ENCODE data around the gene NINL. TPM values are rescaled to one million over a fixed set of nuclear protein-coding genes. Genes with fewer than 3 reads are reported as not detected.
"Not testable (repeated sequence)": the region's sequence is repeated elsewhere in the genome, so short reads cannot be mapped to it uniquely, and the experiment has no call there.

The NINL gene
- total RNA-seq, 3 donors from 2014 or later (not counting 1 experiment from before 2014, with no cell fraction given), result 3.1 to 6.9 (median 4.9) TPM

- Mint-ChIP-seq H3K4me3 (no peak overlapping the region), H3K27ac (no peak overlapping the region), H3K4me1 (no peaks in the 10 kb centered on the region), H3K27me3 (ENCODE audit: low read depth in 2 of 2) (peaks cover 0 to 9% of the 10 kb centered on the region in 2 donors), H3K9me3 (no peaks in the 10 kb centered on the region), H3K36me3 (no peaks in the 10 kb centered on the region)
- no peak overlapping the region for H3K27ac ChIP-seq (ENCODE audit: low read length)
- TF ChIP-seq CTCF (IDR thresholded peaks at IDR 0.05), result no peak
- H3K4me1 ChIP-seq (ENCODE audit: control insufficient read depth, insufficient read depth, low read length), result no peaks in the 10 kb centered on the region
- no peak overlapping the region for H3K4me3 ChIP-seq (ENCODE audit: low read length)
- H3K9me3 ChIP-seq (ENCODE audit: control insufficient read depth, insufficient read depth, low read length), result no peaks in the 10 kb centered on the region
- intact Hi-C loops (cut with micrococcal nuclease), result no loop called here
- 91% methylated on average over 24 of the region's 24 CpGs for WGBS (ENCODE audit: insufficient coverage)
- ATAC-seq (no peak), DNase-seq (no peak)
- no peaks in the 10 kb centered on the region for H3K27me3 ChIP-seq (ENCODE audit: control insufficient read depth, insufficient read depth, low read length)
- no peaks in the 10 kb centered on the region for H3K36me3 ChIP-seq (ENCODE audit: control insufficient read depth, insufficient read depth, low read length)
These were observed 106.3 kb downstream of the NINL start for GRCh38 chr20:25478889-25479568.

GRCh38 chr20:25477014-25477882 lies 108.1 kb downstream of the NINL start:
- ATAC-seq, result no peak
- Mint-ChIP-seq H3K4me3 (no peak overlapping the region), H3K4me1 (no peaks in the 10 kb centered on the region), H3K36me3 (no peaks in the 10 kb centered on the region), H3K27me3 (ENCODE audit: low read depth in 2 of 2) (no peaks in the 10 kb centered on the region), H3K27ac (no peak overlapping the region), H3K9me3 (no peaks in the 10 kb centered on the region)
- Histone ChIP-seq H3K27me3 (ENCODE audit: control insufficient read depth, insufficient read depth, low read length) (no peaks in the 10 kb centered on the region), H3K4me3 (ENCODE audit: low read length) (no peak overlapping the region), H3K36me3 (ENCODE audit: control insufficient read depth, insufficient read depth, low read length) (no peaks in the 10 kb centered on the region), H3K4me1 (ENCODE audit: control insufficient read depth, insufficient read depth, low read length) (no peaks in the 10 kb centered on the region), H3K27ac (ENCODE audit: low read length) (no peak overlapping the region), H3K9me3 (ENCODE audit: control insufficient read depth, insufficient read depth, low read length) (no peaks in the 10 kb centered on the region)
- DNase-seq, result no peak
- intact Hi-C loops (cut with micrococcal nuclease), result no loop called here
- 88% methylated on average over 28 of the region's 28 CpGs for WGBS (ENCODE audit: insufficient coverage)
- TF ChIP-seq CTCF (IDR thresholded peaks at IDR 0.05), result no peak

- Mint-ChIP-seq H3K9me3 (no peaks in the 10 kb centered on the region), H3K27me3 (ENCODE audit: low read depth in 2 of 2) (no peaks in the 10 kb centered on the region), H3K4me3 (no peak overlapping the region), H3K27ac (no peak overlapping the region), H3K36me3 (no peaks in the 10 kb centered on the region), H3K4me1 (no peaks in the 10 kb centered on the region)
- no peaks in the 10 kb centered on the region for H3K4me1 ChIP-seq (ENCODE audit: control insufficient read depth, insufficient read depth, low read length)
- ATAC-seq (no peak), DNase-seq (no peak)
- no peaks in the 10 kb centered on the region for H3K36me3 ChIP-seq (ENCODE audit: control insufficient read depth, insufficient read depth, low read length)
- WGBS (ENCODE audit: insufficient coverage), result 91% methylated on average over 52 of the region's 52 CpGs
- H3K4me3 ChIP-seq (ENCODE audit: low read length), result no peak overlapping the region
- H3K27ac ChIP-seq (ENCODE audit: low read length), result no peak overlapping the region
- no peak for TF ChIP-seq CTCF (IDR thresholded peaks at IDR 0.05)
- intact Hi-C loops (cut with micrococcal nuclease), result no loop called here
- H3K9me3 ChIP-seq (ENCODE audit: control insufficient read depth, insufficient read depth, low read length), result no peaks in the 10 kb centered on the region
- H3K27me3 ChIP-seq (ENCODE audit: control insufficient read depth, insufficient read depth, low read length), result no peaks in the 10 kb centered on the region
These were observed 109.0 kb downstream of the NINL start for GRCh38 chr20:25476106-25477013.

GRCh38 chr20:25473297-25473696 lies 112.0 kb downstream of the NINL start:
- intact Hi-C loops (cut with micrococcal nuclease); H3K4me1 ChIP-seq (ENCODE audit: control insufficient read depth, insufficient read depth, low read length); H3K36me3 Mint-ChIP-seq; H3K27me3 ChIP-seq (ENCODE audit: control insufficient read depth, insufficient read depth, low read length); H3K9me3 ChIP-seq (ENCODE audit: control insufficient read depth, insufficient read depth, low read length); H3K27me3 Mint-ChIP-seq (ENCODE audit: low read depth in 2 of 2); H3K4me1 Mint-ChIP-seq; H3K4me3 ChIP-seq (ENCODE audit: low read length); ATAC-seq; DNase-seq; H3K9me3 Mint-ChIP-seq; H3K36me3 ChIP-seq (ENCODE audit: control insufficient read depth, insufficient read depth, low read length); H3K27ac ChIP-seq (ENCODE audit: low read length); H3K4me3 Mint-ChIP-seq; H3K27ac Mint-ChIP-seq: not testable (repeated sequence)
- WGBS (ENCODE audit: insufficient coverage), result no CpG with 5 or more reads among the region's 2 CpGs
